OCI-LY1 (cell line): ENCODE measurements around the gene TMEM204.

ENCODE experiments used
- EZH2 ChIP-seq: fragments of 200-600 bp; sonication (generic), shearing (Covaris generic); IDR thresholded peaks from 2 replicates; pipeline ENCODE4 v1.8.0; 2017; ENCODE audit warnings: borderline replicate concordance, mixed run types, mild to moderate bottlenecking, antibody characterized with exemption, low read length, moderate library complexity, mixed read lengths
- TF ChIP-seq, protein P1 (sequence below): fragments of 200-600 bp; sonication (generic), shearing (Covaris generic); IDR thresholded peaks from 2 replicates; pipeline ENCODE4 v1.5.1; 2017; ENCODE audit warnings: mild to moderate bottlenecking, antibody characterized with exemption, low read length, moderate library complexity, mixed read lengths

- TF ChIP-seq, protein P1, sequence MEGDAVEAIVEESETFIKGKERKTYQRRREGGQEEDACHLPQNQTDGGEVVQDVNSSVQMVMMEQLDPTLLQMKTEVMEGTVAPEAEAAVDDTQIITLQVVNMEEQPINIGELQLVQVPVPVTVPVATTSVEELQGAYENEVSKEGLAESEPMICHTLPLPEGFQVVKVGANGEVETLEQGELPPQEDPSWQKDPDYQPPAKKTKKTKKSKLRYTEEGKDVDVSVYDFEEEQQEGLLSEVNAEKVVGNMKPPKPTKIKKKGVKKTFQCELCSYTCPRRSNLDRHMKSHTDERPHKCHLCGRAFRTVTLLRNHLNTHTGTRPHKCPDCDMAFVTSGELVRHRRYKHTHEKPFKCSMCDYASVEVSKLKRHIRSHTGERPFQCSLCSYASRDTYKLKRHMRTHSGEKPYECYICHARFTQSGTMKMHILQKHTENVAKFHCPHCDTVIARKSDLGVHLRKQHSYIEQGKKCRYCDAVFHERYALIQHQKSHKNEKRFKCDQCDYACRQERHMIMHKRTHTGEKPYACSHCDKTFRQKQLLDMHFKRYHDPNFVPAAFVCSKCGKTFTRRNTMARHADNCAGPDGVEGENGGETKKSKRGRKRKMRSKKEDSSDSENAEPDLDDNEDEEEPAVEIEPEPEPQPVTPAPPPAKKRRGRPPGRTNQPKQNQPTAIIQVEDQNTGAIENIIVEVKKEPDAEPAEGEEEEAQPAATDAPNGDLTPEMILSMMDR, result no peak
- TF ChIP-seq EZH2, result no peak
Observed at GRCh38 chr16:1548233-1548632, 14.8 kb downstream of the TMEM204 start.
